IPS-20b (cell line): ENCODE results near the gene PWP2.
"Not testable (repeated sequence)": the region's sequence is repeated elsewhere in the genome, so short reads cannot be mapped to it uniquely, and the experiment has no call there.

Experiments
- H3K27ac ChIP-seq: one replicate; pipeline ENCODE4 v1.5.1; 2013; ENCODE audit warnings: low read length
- H3K27me3 ChIP-seq: 2 replicates; pipeline ENCODE4 v1.6.1; 2013; ENCODE audit warnings: mild to moderate bottlenecking, low read length, inconsistent platforms; ENCODE audit not compliant: insufficient read depth
- H3K36me3 ChIP-seq: 2 replicates; pipeline ENCODE4 v1.6.1; 2013; ENCODE audit warnings: low read depth, mild to moderate bottlenecking, inconsistent platforms, low read length, moderate library complexity; ENCODE audit not compliant: insufficient read depth
- H3K4me1 ChIP-seq: 2 replicates; pipeline ENCODE4 v1.6.1; 2013; ENCODE audit warnings: mild to moderate bottlenecking, control low read depth, inconsistent platforms, low read length, moderate library complexity; ENCODE audit not compliant: insufficient read depth
- H3K4me3 ChIP-seq: 2 replicates; pipeline ENCODE4 v1.5.1; 2013; ENCODE audit warnings: mild to moderate bottlenecking, low read length, inconsistent platforms
- H3K9ac ChIP-seq: 2 replicates; pipeline ENCODE4 v1.6.1; 2013; ENCODE audit warnings: low read depth, mild to moderate bottlenecking, inconsistent platforms, low read length, moderate library complexity
- H3K9me3 ChIP-seq: 2 replicates; pipeline ENCODE4 v1.6.1; 2013; ENCODE audit warnings: mild to moderate bottlenecking, low read depth, low read length, inconsistent platforms; ENCODE audit not compliant: insufficient read depth

Gene PWP2

DNA sequence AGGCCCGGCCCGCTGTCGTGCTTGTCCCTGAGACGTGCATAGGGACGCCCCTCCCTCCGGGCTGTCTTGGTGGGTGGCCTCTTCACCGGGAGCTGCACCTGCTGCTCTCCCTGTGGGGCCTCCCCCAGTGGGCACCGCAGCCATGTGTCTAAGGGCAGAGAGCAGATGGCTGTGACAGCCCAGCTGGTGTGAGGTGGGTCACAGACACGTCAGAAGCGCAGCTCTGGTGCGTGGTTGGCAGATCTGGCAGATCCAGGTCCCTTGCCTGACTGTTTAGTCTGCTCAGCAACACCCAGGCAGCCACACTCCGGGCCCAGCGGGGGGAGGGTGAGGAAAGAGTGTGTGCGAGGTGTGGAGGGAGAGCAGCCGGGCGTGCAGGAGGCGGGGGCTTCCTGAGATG is 36.2 kb downstream of the PWP2 start:
- not testable (repeated sequence) for H3K4me3 ChIP-seq, H3K9ac ChIP-seq, H3K36me3 ChIP-seq, H3K27me3 ChIP-seq, H3K4me1 ChIP-seq, H3K27ac ChIP-seq, H3K9me3 ChIP-seq

DNA sequence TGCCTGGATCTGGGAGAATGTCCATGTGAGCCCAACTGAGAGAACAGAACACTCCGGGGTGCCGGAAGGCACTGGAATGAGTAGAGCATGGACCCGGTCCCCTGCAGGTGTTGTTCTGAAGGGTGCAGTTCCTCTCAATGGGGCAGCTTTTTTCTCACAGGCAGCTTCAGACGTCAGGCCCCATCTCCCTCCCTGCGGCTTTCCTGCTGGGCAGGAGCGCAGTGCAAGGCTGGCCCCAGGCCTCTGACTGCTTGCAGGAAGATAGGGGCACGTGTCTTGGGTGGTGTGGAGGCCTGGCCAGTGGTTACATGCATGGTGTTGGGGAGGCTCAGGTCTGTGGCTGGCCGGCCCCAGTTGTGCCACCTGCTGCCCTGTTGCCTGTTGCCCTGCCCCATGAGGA is 36.8 kb downstream of the PWP2 start:
- not testable (repeated sequence) for H3K27ac ChIP-seq, H3K27me3 ChIP-seq, H3K9ac ChIP-seq, H3K4me3 ChIP-seq, H3K9me3 ChIP-seq, H3K4me1 ChIP-seq, H3K36me3 ChIP-seq

DNA sequence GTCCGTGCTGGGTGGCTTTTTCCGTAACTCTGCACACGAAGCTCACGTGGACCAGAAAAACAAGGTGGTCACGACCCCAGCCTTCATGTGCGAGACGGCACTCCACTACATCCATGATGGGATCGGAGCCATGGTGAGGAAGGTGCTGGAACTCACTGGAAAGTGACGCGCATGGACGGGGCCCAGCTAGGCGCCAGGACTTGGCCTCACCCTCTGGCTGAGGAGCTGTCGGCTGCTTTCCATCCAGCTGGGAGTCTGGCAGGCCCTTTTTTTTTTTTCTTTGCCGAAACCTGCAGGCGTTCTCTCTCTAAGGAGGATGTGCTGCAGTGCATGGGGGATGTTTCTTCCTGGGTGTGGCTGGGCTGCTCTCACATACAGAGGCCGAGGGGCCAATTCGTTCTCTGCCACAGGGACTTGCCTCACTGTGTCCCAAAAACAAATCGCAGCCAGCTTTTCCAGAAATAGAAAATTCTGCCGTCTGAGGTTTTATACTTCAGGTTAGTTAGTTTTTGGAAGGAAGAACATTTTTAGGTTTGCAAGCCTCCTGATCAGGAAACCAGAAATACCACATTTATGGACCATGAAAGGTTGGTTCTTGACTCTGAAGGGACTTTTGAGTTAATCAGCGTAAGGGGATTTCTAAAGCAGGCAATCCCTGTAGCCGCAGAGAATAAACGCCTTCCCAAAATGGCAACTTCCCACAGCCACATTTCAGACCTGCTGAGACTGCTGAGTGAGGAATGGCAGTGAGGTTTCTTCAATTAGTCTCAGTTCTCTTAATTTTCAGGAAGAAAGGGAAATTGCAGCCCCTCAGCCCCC is 37.8 kb downstream of the PWP2 start:
- H3K27me3 ChIP-seq, H3K9me3 ChIP-seq, H3K4me3 ChIP-seq, H3K9ac ChIP-seq, H3K4me1 ChIP-seq, H3K36me3 ChIP-seq, H3K27ac ChIP-seq: not testable (repeated sequence)

DNA sequence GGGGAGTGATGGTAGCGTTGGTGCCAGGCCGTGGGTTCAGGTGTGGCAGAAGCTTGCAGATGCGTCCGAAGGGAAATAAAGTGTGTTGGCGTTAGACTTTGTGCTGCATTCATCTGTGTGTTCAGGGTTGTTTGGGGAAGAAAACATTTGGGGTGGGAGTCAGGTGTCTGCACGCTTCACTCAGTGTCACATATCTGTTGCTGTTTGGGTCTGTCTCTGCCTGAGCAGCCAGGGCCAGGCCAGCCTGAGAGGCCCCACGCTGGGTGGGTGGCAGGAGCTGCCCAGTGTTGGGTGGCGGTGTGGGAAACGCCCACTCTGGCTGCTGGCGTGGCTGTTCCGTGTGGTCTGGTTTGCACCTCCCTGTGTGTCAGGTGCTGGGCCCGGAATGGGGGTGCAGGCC is 38.4 kb downstream of the PWP2 start:
- H3K4me3 ChIP-seq, H3K27me3 ChIP-seq, H3K9me3 ChIP-seq, H3K4me1 ChIP-seq, H3K27ac ChIP-seq, H3K9ac ChIP-seq, H3K36me3 ChIP-seq: not testable (repeated sequence)

DNA sequence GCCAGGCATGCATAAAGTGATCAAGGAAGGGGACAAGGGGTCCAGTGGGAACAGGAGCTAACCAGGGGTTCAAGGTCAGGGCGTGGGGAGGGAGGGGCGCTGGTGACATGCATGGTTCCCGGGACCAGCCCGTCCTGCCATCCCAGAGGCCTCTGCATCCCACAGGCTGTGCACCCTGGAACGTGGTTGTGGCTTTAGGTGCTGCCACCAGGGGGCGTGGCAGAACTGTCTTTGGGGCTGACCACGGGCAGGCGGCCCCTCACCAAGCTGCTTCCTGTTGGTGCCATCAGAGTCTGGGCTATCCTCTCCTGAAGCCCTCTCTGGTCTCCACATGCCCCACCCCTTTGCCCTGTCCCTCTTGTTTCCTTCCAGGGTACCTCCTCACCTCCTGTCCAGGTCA is 39.9 kb downstream of the PWP2 start:
- not testable (repeated sequence) for H3K27me3 ChIP-seq, H3K9me3 ChIP-seq, H3K27ac ChIP-seq, H3K9ac ChIP-seq, H3K4me3 ChIP-seq, H3K36me3 ChIP-seq, H3K4me1 ChIP-seq

DNA sequence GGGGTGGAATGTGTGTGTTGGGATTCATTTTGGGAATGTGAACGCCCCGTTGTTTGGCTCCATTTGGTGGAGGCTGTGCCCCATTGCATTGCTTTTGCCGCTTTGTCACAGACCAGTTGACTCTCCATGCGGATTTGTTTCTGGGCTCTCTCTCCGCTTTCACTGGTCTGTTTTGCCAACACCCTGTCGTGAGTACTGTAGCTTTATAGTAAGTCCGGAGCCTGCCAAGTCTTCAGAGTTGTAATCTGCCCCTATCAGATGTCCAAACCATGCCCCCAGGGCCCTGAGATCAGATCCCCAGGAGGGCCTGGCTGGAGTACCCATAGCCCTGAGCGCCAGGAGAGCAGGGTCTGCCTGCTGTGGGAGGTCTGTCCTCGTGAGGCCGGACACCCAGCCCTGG is 43.1 kb downstream of the PWP2 start:
- H3K9ac ChIP-seq, H3K9me3 ChIP-seq, H3K36me3 ChIP-seq, H3K4me1 ChIP-seq, H3K4me3 ChIP-seq, H3K27ac ChIP-seq, H3K27me3 ChIP-seq: not testable (repeated sequence)

DNA sequence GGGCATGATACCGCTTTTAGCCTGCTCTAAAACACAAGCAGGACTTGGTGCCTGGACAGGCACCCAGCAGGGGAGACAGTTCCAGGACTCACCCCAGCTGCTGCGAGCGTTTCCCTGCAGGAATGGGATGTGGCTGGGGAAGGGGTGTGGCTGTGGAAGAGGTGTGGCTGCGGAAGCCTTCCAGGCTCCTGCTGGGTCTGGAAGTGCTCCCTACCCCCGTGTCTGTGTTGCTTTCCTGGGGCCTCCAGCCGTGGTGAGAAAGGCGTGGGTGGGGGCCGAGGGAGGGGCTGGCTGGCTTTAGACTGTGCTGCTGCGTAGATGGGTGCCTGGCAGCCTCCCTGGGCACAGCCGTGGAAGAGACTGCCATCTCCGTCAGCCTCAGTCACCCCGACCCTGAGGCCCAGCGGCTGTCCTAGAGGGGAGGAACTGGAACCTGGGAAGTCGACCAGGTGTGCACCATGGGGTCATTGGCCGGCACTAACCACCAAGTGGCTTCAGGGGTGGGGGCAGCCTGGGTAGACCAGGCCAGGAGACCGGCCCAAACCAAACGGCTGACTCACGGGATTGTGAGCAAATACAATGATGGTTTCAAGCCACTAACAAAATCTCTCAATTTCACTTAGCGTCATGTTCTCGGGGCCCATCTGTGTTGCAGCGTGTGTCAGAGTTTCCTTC is 46.2 kb downstream of the PWP2 start:
- not testable (repeated sequence) for H3K36me3 ChIP-seq, H3K4me1 ChIP-seq, H3K9ac ChIP-seq, H3K4me3 ChIP-seq, H3K9me3 ChIP-seq, H3K27ac ChIP-seq, H3K27me3 ChIP-seq

DNA sequence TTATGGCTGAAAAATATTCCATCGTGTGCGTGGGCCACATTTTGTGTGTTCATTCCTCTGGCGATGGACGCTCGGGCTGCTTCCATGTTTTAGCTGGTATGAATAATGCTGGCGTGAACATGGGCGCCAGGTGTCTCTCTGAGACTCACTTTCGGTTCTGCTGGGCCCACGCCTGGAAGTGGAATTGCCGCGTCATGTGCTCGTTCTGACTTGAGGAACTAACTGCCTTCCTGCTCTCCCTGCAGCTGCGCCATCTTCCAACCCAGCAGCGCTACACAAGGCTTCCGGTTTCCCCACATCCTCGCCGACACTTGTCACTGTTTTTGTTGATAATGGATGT is 46.7 kb downstream of the PWP2 start:
- H3K27me3 ChIP-seq, H3K9me3 ChIP-seq, H3K9ac ChIP-seq, H3K36me3 ChIP-seq, H3K27ac ChIP-seq, H3K4me3 ChIP-seq, H3K4me1 ChIP-seq: not testable (repeated sequence)

DNA sequence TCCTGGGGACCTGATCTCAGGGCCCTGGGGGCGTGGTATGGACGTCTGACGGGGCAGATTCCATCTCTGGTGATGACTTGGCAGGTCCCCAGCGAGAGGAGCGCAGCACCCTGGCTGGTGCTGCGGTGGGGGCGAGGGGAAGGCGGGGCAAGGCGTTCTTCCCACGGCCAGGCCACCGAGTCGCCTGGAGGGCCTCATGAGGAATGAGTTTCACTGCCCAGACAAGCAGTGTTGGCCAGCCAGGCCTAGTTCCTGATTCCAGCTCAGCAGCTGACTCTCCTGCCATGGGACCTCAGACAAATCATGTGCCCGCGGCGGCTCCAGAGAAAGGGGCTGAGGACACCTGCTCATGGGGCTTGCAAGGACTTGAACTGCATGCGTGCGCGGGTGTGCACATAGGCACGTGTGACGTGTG is 47.6 kb downstream of the PWP2 start:
- H3K36me3 ChIP-seq, H3K4me3 ChIP-seq, H3K9me3 ChIP-seq, H3K27ac ChIP-seq, H3K4me1 ChIP-seq, H3K9ac ChIP-seq, H3K27me3 ChIP-seq: not testable (repeated sequence)

DNA sequence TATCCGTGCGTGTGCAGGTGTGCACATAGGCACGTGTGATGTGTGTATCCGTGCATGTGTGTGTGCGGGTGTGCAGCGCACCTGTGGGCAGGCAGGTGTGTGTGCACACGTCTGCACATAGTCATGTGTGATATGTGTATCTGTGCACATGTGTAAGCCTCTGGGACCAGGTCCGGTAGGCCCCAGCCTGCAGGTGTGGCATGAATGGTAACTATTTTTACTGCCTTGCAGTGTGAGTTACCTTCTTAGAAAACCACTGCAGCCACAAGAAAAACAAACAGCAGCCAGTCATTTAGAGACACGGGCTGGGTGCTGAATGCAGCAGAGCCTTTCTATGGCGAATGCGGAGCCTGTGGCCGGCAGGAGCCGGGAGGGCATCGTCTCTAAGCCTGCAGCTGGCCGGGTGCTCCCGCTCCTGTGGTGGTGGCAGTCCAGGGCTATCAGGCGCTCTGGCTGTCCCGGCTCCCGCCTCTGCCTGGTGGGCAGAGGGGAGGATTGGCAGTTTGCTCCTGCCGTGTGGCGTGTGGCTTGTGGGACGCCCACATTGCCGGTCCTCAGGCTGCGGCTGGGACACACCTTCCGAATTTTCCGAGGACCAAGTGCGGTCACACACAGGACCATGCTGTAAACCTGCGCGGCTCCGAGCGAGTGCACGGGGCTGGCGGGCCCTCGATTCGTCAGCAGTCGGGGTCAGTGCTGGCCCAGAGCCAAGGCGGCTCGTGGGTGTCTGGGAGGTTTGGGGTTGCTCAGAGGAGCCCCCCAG is 48.2 kb downstream of the PWP2 start:
- H3K9ac ChIP-seq, H3K9me3 ChIP-seq, H3K27me3 ChIP-seq, H3K4me3 ChIP-seq, H3K36me3 ChIP-seq, H3K27ac ChIP-seq, H3K4me1 ChIP-seq: not testable (repeated sequence)

DNA sequence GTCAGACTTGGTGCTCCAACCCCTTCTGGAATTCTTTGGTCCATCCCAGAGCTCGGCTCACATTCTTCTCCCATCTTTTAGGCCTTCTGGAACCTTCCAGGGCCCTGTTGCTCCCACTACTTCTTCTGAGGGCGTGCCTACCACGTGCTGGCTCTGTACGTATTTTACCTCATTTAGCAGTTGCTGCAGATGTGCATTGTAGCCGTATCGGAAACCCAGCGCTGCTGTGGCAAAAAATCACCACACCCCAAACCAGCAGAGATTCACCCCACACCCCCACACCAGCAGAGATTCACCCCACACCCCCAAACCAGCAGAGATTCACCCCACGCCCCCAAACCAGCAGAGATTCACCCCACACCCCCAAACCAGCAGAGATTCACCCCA is 48.8 kb downstream of the PWP2 start:
- H3K36me3 ChIP-seq, H3K27me3 ChIP-seq, H3K9ac ChIP-seq, H3K4me3 ChIP-seq, H3K9me3 ChIP-seq, H3K4me1 ChIP-seq, H3K27ac ChIP-seq: not testable (repeated sequence)

DNA sequence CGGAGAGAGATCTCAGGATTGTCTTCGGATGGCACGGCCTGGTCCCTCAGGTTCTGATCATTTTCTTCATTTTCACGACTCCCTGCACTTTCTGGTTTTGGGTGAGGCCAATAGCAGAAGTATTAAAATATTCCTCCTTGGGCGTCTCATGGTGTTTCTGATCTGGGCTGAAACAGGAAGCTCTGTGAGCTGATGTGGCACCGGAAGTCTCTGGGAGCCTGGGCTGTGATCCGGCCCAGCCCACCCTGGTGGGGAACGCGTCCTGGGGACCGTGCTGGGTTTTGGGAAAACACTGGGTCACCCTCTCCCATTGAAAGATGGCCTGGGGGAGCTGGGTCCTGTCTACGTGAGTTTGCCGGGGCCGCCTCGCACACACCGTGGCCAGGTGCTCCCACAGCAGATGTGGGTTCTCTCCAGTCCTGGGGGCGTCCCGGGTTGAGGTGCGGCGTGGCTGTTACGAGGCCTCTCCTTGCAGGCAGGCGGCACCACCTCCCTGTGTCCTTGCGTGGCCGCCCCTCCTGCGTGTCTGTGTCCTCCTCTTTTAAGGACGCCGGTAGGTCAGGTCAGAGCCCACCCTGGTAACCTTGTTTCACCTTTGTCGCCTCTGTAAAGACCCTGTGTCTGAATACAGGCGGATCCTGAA is 50.4 kb downstream of the PWP2 start:
- not testable (repeated sequence) for H3K27me3 ChIP-seq, H3K4me1 ChIP-seq, H3K36me3 ChIP-seq, H3K4me3 ChIP-seq, H3K27ac ChIP-seq, H3K9ac ChIP-seq, H3K9me3 ChIP-seq
